SKM-1 treated with dmso at 0.1 percent for 144 hours (cell line): ENCODE measurements around the gene PALMD.
A peak's percentile ranks its signal among the peaks of the same experiment; 100 is the strongest.

Experiments used
- DNase-seq: peaks from one replicate; lab custom pipeline; 2025; ENCODE audit not compliant: unreplicated experiment; lab: John Stamatoyannopoulos, UW

PALMD gene

GRCh38 chr1:99657213-99658030, 11.5 kb downstream of the PALMD start:
- DNase-seq, result no peak

- no peak for DNase-seq
Observed at GRCh38 chr1:99658031-99658290, 12.0 kb downstream of the PALMD start.

- DNase-seq, result no peak
Observed at GRCh38 chr1:99659755-99660210, 13.9 kb downstream of the PALMD start.

GRCh38 chr1:99660496-99660895, 14.6 kb downstream of the PALMD start:
- DNase-seq, result no peak

GRCh38 chr1:99661780-99662179, 15.9 kb downstream of the PALMD start:
- peak; percentile 36 for DNase-seq

GRCh38 chr1:99662539-99663080, 16.7 kb downstream of the PALMD start:
- no peak for DNase-seq

GRCh38 chr1:99663501-99663900, 17.6 kb downstream of the PALMD start:
- no peak for DNase-seq

- no peak for DNase-seq
Observed at GRCh38 chr1:99665212-99665611, 19.3 kb downstream of the PALMD start.

GRCh38 chr1:99669376-99669775, 23.5 kb downstream of the PALMD start:
- DNase-seq, result no peak

- DNase-seq, result no peak
Observed at GRCh38 chr1:99669821-99670220, 23.9 kb downstream of the PALMD start.

GRCh38 chr1:99670583-99670982, 24.7 kb downstream of the PALMD start:
- no peak for DNase-seq

GRCh38 chr1:99672038-99672437, 26.1 kb downstream of the PALMD start:
- no peak for DNase-seq

GRCh38 chr1:99672530-99673213, 26.8 kb downstream of the PALMD start:
- DNase-seq, result no peak

- DNase-seq, result no peak
Observed at GRCh38 chr1:99673315-99673714, 27.4 kb downstream of the PALMD start.

GRCh38 chr1:99674115-99675064, 28.5 kb downstream of the PALMD start:
- DNase-seq, result no peak

GRCh38 chr1:99675292-99675691, 29.4 kb downstream of the PALMD start:
- no peak for DNase-seq

GRCh38 chr1:99675994-99676393, 30.1 kb downstream of the PALMD start:
- no peak for DNase-seq

- DNase-seq, result no peak
Observed at GRCh38 chr1:99676876-99677275, 31.0 kb downstream of the PALMD start.

- no peak for DNase-seq
Observed at GRCh38 chr1:99677416-99677815, 31.5 kb downstream of the PALMD start.

GRCh38 chr1:99680270-99680669, 34.4 kb downstream of the PALMD start:
- DNase-seq, result no peak

GRCh38 chr1:99681583-99681982, 35.7 kb downstream of the PALMD start:
- no peak for DNase-seq
